Measurements from ENCODE around the gene SUGCT.
"Not testable (repeated sequence)": the region's sequence is repeated elsewhere in the genome, so short reads cannot be mapped to it uniquely, and the experiment has no call there.

SUGCT gene

DNA sequence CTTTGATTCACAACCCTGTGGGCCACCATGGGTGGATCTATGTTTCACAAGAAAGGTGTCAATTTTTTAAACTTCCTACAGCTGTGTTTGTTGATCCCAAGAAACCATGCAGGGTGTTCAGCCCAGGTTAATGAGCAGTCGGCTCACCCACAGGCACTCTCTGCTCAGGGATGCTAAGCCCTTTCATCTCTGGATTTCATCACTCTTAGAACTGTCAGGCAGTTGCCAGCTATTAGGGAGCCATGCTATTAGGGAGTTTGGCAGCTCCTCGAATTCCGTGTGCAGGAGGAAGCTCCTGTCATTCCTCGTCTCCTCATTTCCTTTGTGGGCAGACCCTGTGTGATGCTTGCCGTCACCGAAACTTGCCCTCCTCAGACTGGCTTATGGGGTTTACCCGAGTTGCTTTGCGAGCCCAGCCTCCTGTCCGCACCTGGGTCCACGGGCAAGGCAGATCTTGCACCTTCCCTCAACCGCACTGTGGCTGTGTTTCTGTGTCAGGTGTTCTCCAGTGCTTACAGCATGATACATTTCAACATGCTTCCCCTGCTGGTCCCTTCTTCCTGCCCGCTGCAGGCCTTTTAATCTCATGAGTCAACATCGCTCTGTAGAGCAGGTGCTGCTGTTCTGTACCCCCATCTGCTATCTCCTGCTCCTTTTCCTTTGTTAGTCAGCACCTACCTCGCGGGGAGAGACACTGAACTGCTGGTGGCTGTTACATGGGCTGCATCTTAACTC is 509.8 kb downstream of the SUGCT start:
- no peak for DNase-seq (ENCODE audit: low read depth)
- TF ChIP-seq CTCF (IDR thresholded peaks at IDR 0.05; ENCODE audit: control insufficient read depth, extremely low read depth, insufficient read depth), result no peak
- no peak overlapping the region for H3K4me3 ChIP-seq (ENCODE audit: low read depth, low read length)

- H3K4me3 ChIP-seq (ENCODE audit: low read depth, low read length), result no peak overlapping the region
- no peak for TF ChIP-seq CTCF (IDR thresholded peaks at IDR 0.05; ENCODE audit: control insufficient read depth, extremely low read depth, insufficient read depth)
- no peak for DNase-seq (ENCODE audit: low read depth)
Observed at GRCh38 chr7:40645197-40645596, 510.4 kb downstream of the SUGCT start.

DNA sequence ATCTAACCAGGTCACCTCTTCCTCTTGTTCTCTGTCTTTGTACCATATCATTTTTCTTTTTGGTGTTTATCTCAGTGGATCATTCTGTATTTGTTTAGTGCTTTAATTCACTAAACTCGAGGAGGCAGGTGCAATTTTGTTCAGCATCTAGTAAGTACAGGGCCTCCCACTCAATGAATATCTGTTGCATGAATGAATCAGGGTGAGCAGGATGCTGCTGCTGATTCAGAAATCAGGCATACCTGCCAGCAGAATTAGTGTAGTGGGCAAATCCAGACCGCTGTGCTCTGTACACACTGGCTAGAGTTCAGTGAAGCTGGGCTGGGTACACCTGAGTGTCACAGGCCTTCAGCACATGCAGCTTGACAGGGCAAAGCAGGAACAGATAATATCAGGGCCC is 511.9 kb downstream of the SUGCT start:
- no peak overlapping the region for H3K4me3 ChIP-seq (ENCODE audit: low read depth, low read length)
- no peak for TF ChIP-seq CTCF (IDR thresholded peaks at IDR 0.05; ENCODE audit: control insufficient read depth, extremely low read depth, insufficient read depth)
- DNase-seq (ENCODE audit: low read depth), result no peak

DNA sequence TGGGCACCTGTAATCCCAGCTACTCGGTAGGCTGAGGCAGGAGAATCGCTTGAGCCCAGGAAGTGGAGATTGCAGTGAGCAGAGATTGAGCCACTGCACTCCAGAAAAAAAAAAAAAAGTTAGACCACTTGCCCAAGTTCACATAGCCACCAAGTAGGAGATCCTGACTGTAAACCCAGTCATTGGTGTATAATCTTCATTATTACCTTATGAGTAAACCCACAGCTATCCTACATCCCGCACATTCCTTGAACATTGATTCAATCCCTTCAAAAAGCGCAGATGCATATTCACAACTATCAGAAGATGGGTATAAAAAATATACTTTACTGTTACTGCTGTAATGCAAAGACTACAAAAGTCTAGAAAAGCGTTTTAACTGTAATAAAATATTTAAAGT is 512.9 kb downstream of the SUGCT start:
- H3K4me3 ChIP-seq (ENCODE audit: low read depth, low read length), result no peak overlapping the region
- TF ChIP-seq CTCF (IDR thresholded peaks at IDR 0.05; ENCODE audit: control insufficient read depth, extremely low read depth, insufficient read depth), result no peak
- no peak for DNase-seq (ENCODE audit: low read depth)

GRCh38 chr7:40649247-40649646 is 514.4 kb downstream of the SUGCT start:
- no peak overlapping the region for H3K4me3 ChIP-seq (ENCODE audit: low read depth, low read length)

DNA sequence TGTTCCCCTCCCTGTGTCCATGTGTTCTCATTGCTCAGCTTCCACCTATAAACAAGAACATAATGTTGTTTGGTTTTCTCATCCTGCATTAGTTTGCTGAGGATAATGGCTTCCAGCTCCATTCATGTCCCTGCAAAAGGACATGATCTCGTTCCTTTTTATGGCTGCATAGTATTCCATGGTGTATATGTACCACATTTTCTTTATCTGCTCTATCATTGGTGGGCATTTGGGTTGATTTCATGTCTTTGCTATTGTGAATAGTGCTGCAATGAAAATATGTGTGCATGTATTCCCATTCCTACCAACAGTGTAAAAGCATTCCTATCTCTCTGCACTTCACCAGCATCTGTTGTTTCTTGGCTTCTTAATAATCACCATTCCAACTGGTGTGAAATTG is 516.1 kb downstream of the SUGCT start:
- not testable (repeated sequence) for DNase-seq (ENCODE audit: low read depth); H3K4me3 ChIP-seq (ENCODE audit: low read depth, low read length)

More at GRCh38 chr7:40649247-40649646, 514.4 kb downstream of the SUGCT start:
- DNase-seq (ENCODE audit: low read depth), result no peak
- TF ChIP-seq CTCF (IDR thresholded peaks at IDR 0.05; ENCODE audit: control insufficient read depth, extremely low read depth, insufficient read depth), result no peak

- no peak overlapping the region for H3K4me3 ChIP-seq (ENCODE audit: low read depth, low read length)
- TF ChIP-seq CTCF (IDR thresholded peaks at IDR 0.05; ENCODE audit: control insufficient read depth, extremely low read depth, insufficient read depth), result no peak
- DNase-seq (ENCODE audit: low read depth), result no peak
Observed at GRCh38 chr7:40654171-40654570, 519.4 kb downstream of the SUGCT start.

Measured in LNCaP clone FGC (cell line).